ENCODE measurements around the gene RTN3. TPM values are rescaled to one million over a fixed set of nuclear protein-coding genes. Genes with fewer than 3 reads are reported as not detected.

RTN3 gene
- total and polyA plus RNA-seq, 9 of the 15 experiments (the other 6 are each of a cell fraction or from before 2014, with no cell fraction given) = 41.6 to 169 (median 93.5) TPM

- TF ChIP-seq GTF2E2 (tag; IDR thresholded peaks at IDR 0.05) (peak; percentile 71; the same call in 1 of the 2 replicates), RBM14 (IDR thresholded peaks at IDR 0.05; ENCODE audit: borderline replicate concordance, insufficient read depth, low read depth, low read length) (no peak), SRSF3 (IDR thresholded peaks at IDR 0.05; ENCODE audit: insufficient read depth, low read length) (0 out of 2 replicates have a peak, but pooled peaks have one; percentile 25), CC2D1A (IDR thresholded peaks at IDR 0.05) (no peak), MYBL2 (IDR thresholded peaks at IDR 0.05; ENCODE audit: low read depth) (0 out of 2 replicates have a peak, but pooled peaks have one; percentile 29), MYBL2 (CRISPR knock-in tag; IDR thresholded peaks at IDR 0.05; ENCODE audit: borderline replicate concordance) (no peak), CEBPG (CRISPR knock-in tag; IDR thresholded peaks at IDR 0.05) (no peak; the same call in 1 of the 2 replicates), CEBPG (tag; conservative IDR thresholded peaks at IDR 0.05 in 1 of 2, IDR thresholded peaks at IDR 0.05 in 1 of 2) (peak in 1 of 2 experiments; percentile 58; a peak in 3 of 4 replicates), SP1 (CRISPR knock-in tag; IDR thresholded peaks at IDR 0.05) (no peak), ZFP1 (CRISPR knock-in tag; IDR thresholded peaks at IDR 0.05) (no peak), ZNF212 (CRISPR knock-in tag; IDR thresholded peaks at IDR 0.05) (no peak), CEBPB (tag; IDR thresholded peaks at IDR 0.05) (peak; percentile 93), ZNF785 (CRISPR knock-in tag; IDR thresholded peaks at IDR 0.05) (no peak), E2F8 (IDR thresholded peaks at IDR 0.05; ENCODE audit: low read depth, partially characterized antibody) (no peak), ARHGAP35 (IDR thresholded peaks at IDR 0.05; ENCODE audit: partially characterized antibody) (no peak), STAG1 (CRISPR knock-in tag; IDR thresholded peaks at IDR 0.05; ENCODE audit: borderline replicate concordance) (no peak), HDAC1 (IDR thresholded peaks at IDR 0.05) (no peak)
Observed at GRCh38 chr11:63670433-63671321, 10.6 kb upstream of the RTN3 start (continued).

All from K562 (cell line).